Activated CD4-positive, alpha-beta memory T cell treated with anti-CD3 and anti-CD28 coated beads, Interleukin-2, amount 10 ng/mL, durations not matched to agents 7 days and 5 days (primary cell): Measurements from ENCODE around the gene ARHGEF26. TPM values are rescaled to one million over a fixed set of nuclear protein-coding genes. Genes with fewer than 3 reads are reported as not detected.

Source experiments
- CTCF ChIA-PET: fragments of 350-600 bp; sonication (Branson Sonifier 250); formaldehyde crosslinking; loops from one replicate; lab custom pipeline; 2021; ENCODE audit warnings: antibody characterized with exemption, inconsistent platforms; lab: Charles Lee
- POLR2A ChIA-PET: fragments of 350-600 bp; sonication (Branson Sonifier 250); formaldehyde crosslinking; loops from one replicate; lab custom pipeline; 2021; ENCODE audit warnings: antibody characterized with exemption; lab: Charles Lee
- DNase-seq: peaks from one replicate; pipeline ENCODE4 v3.0.0-alpha.2; 2020
- H3K27ac Mint-ChIP-seq: one replicate; pipeline ENCODE4 v1.8.0; 2021; ENCODE audit warnings: mild to moderate bottlenecking, mixed read lengths
- H3K27me3 Mint-ChIP-seq: one replicate; pipeline ENCODE4 v1.8.0; 2021; ENCODE audit warnings: mixed read lengths
- H3K36me3 Mint-ChIP-seq: one replicate; pipeline ENCODE4 v1.8.0; 2021; ENCODE audit warnings: low read depth, mixed read lengths
- H3K4me1 Mint-ChIP-seq: one replicate; pipeline ENCODE4 v1.8.0; 2021; ENCODE audit warnings: mixed read lengths
- H3K4me3 Mint-ChIP-seq: one replicate; pipeline ENCODE4 v1.8.0; 2021; ENCODE audit warnings: mild to moderate bottlenecking, mixed read lengths
- H3K9me3 Mint-ChIP-seq: one replicate; pipeline ENCODE4 v1.8.0; 2021; ENCODE audit warnings: mixed read lengths
- total RNA-seq, 2 experiments: library from RNA; stranded (reverse); gene quantifications; one replicate each; pipeline ENCODE4 v1.2.3, GENCODE V29; 2021

The ARHGEF26 gene
- total RNA-seq, 2 experiments from 2014 or later: 0.13 TPM

DNA sequence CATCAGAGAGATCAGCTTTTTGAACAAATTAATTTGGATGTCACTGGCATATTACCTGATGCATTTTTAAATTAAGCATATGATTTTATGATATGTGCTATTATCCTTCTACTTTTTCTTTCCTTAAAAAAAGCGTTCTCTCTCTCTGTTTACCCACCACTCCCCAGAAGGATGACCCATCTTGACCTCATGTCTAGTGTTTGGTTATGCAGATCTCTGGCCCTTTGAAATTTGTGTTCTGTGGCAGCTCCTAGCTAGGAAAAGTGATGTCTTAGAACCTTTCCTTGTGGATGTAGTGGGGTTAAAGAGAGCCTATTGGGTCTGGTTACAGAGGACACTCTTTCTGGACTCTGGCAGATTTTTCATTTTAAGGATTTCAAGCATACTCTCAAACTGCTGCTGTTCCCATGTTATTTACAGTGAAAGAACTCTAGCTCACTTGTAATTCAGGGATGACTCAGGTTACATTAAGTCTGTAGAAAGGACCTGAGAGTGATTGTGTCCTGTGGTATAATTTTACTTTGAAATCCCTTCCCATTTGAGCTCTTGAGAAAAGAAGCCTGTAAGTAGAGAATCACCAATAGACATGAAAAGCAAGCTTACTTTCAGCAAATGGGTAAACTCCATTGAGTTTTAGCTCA, 23.8 kb downstream of the ARHGEF26 start:
- H3K27me3 Mint-ChIP-seq: peaks cover 13% of the 10 kb centered on the region
- H3K4me1 Mint-ChIP-seq: no peaks in the 10 kb centered on the region
- no peaks in the 10 kb centered on the region for H3K36me3 Mint-ChIP-seq
- DNase-seq: no peak
- H3K9me3 Mint-ChIP-seq: no peaks in the 10 kb centered on the region
- POLR2A ChIA-PET: no interaction called here
- CTCF ChIA-PET: no interaction called here
- H3K4me3 Mint-ChIP-seq: no peak overlapping the region
- H3K27ac Mint-ChIP-seq: no peak overlapping the region

- POLR2A ChIA-PET: no interaction called here
- Mint-ChIP-seq H3K4me1 (no peaks in the 10 kb centered on the region), H3K4me3 (no peak overlapping the region), H3K36me3 (no peaks in the 10 kb centered on the region), H3K27ac (no peak overlapping the region), H3K9me3 (no peaks in the 10 kb centered on the region), H3K27me3 (peaks cover 11% of the 10 kb centered on the region)
- CTCF ChIA-PET: no interaction called here
- DNase-seq: no peak
Measured at GRCh38 chr3:154148541-154148940, 27.4 kb downstream of the ARHGEF26 start.

DNA sequence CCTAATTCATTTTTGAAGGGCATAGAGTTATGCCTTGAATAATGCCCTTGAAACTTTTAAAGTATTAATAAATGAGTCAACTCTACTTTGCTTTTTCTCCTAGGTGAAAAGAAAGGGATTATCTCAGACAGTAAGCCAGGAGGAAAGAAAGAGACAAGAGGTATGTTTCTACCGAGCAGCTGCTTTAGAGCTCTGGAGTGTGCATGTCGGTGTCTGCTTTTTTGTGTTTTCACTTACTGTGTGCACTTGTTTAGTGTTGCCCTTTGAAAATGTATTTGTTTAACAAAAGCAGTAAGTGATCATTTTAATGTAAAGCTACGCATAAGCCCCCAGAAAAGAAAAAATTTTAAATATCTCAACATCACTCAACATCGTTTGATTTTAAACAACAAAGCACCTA, 28.1 kb downstream of the ARHGEF26 start:
- ChIA-PET POLR2A (no interaction called here), CTCF (no interaction called here)
- Mint-ChIP-seq H3K4me3 (no peak overlapping the region), H3K9me3 (no peaks in the 10 kb centered on the region), H3K27ac (no peak overlapping the region), H3K36me3 (no peaks in the 10 kb centered on the region), H3K4me1 (no peaks in the 10 kb centered on the region), H3K27me3 (peaks cover 11% of the 10 kb centered on the region)
- DNase-seq: no peak

GRCh38 chr3:154151969-154152368, 30.8 kb downstream of the ARHGEF26 start:
- ChIA-PET CTCF (no interaction called here), POLR2A (no interaction called here)
- H3K36me3 Mint-ChIP-seq: no peaks in the 10 kb centered on the region
- no peaks in the 10 kb centered on the region for H3K9me3 Mint-ChIP-seq
- H3K27ac Mint-ChIP-seq: no peak overlapping the region
- H3K4me1 Mint-ChIP-seq: no peaks in the 10 kb centered on the region
- DNase-seq: no peak
- H3K27me3 Mint-ChIP-seq: peaks cover 9% of the 10 kb centered on the region
- no peak overlapping the region for H3K4me3 Mint-ChIP-seq

- POLR2A ChIA-PET: no interaction called here
- CTCF ChIA-PET: no interaction called here
- no peak overlapping the region for H3K27ac Mint-ChIP-seq
Measured at GRCh38 chr3:154152741-154153140, 31.6 kb downstream of the ARHGEF26 start.

DNA sequence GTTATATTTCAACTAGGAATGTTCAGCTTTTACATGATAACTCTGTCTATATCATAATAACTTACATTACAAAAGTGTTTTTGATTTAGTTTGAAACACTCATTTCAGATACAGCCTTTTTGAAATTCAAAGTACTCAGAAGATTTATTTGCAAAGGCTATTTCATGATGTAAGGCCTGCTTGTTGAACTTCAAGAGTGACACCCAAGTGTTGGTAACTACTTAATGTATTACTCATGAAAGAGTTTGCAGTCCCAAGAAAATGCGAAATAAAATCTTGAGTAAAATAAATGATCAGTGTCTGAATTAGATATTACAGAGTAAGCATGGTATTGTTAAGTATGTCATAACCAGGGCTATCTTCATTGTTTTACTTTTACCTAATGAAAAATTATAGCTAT, 35.3 kb downstream of the ARHGEF26 start:
- Mint-ChIP-seq H3K27ac (no peak overlapping the region), H3K4me3 (no peak overlapping the region), H3K4me1 (no peaks in the 10 kb centered on the region), H3K9me3 (no peaks in the 10 kb centered on the region), H3K36me3 (no peaks in the 10 kb centered on the region), H3K27me3 (peaks cover 6% of the 10 kb centered on the region)
- ChIA-PET CTCF (no interaction called here), POLR2A (no interaction called here)
- no peak for DNase-seq

More at GRCh38 chr3:154152741-154153140, 31.6 kb downstream of the ARHGEF26 start:
- H3K9me3 Mint-ChIP-seq: no peaks in the 10 kb centered on the region
- no peak overlapping the region for H3K4me3 Mint-ChIP-seq
- no peaks in the 10 kb centered on the region for H3K36me3 Mint-ChIP-seq
- H3K4me1 Mint-ChIP-seq: no peaks in the 10 kb centered on the region
- peaks cover 7% of the 10 kb centered on the region for H3K27me3 Mint-ChIP-seq
- DNase-seq: no peak

DNA sequence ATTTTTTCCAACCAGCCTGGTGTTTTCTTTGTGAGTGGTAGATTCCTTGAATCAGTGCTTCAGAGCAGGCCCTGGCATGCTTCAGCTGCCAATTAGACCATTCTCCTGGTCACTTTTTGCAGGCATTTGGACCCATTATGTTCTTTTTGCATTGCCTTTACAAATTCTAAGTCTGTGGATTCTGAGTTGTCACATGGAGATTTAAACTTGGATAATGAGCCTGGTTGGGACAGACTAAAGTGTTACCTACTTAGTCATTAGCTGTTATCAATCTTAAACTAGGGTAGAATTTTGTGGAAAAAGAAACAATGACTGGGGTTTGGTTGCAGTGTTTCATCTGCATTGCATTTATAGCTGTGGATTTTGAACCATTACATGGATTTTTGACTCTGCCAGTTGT, 40.6 kb downstream of the ARHGEF26 start:
- ChIA-PET CTCF (no interaction called here), POLR2A (no interaction called here)
- Mint-ChIP-seq H3K27ac (no peak overlapping the region), H3K27me3 (peaks cover 4% of the 10 kb centered on the region), H3K36me3 (no peaks in the 10 kb centered on the region), H3K4me3 (no peak overlapping the region), H3K4me1 (no peaks in the 10 kb centered on the region), H3K9me3 (no peaks in the 10 kb centered on the region)
- DNase-seq: no peak

DNA sequence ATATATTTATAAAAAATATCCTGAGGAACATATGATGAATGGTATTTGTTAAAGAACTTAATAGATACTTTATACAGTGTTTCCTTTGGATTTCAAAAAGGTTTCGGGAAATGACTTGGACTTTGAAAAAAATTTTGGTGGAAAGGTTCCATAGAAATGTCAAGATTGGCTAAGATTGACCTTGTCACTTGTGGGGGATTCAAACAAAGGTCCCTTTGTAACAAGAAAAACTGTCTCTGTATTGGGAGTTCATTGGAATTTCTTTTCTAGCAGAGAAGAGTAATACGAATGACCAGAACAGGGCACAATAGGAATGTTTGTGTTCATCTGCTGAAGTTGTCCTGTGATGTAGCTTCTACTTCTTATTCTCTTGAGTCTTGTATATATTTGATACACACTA, 43.2 kb downstream of the ARHGEF26 start:
- POLR2A ChIA-PET: no interaction called here
- CTCF ChIA-PET: no interaction called here
- Mint-ChIP-seq H3K27me3 (peaks cover 3% of the 10 kb centered on the region), H3K27ac (no peak overlapping the region), H3K4me3 (no peak overlapping the region), H3K9me3 (no peaks in the 10 kb centered on the region), H3K4me1 (no peaks in the 10 kb centered on the region), H3K36me3 (no peaks in the 10 kb centered on the region)
- no peak for DNase-seq

GRCh38 chr3:154168998-154169795, 48.0 kb downstream of the ARHGEF26 start:
- Mint-ChIP-seq H3K4me1 (no peaks in the 10 kb centered on the region), H3K4me3 (no peak overlapping the region), H3K9me3 (no peaks in the 10 kb centered on the region), H3K27ac (no peak overlapping the region), H3K36me3 (no peaks in the 10 kb centered on the region), H3K27me3 (peaks cover 8% of the 10 kb centered on the region)
- DNase-seq: no peak
- POLR2A ChIA-PET: no interaction called here
- CTCF ChIA-PET: no interaction called here

- H3K27ac Mint-ChIP-seq: no peak overlapping the region
- H3K9me3 Mint-ChIP-seq: no peaks in the 10 kb centered on the region
- H3K27me3 Mint-ChIP-seq: peaks cover 8% of the 10 kb centered on the region
- H3K4me1 Mint-ChIP-seq: no peaks in the 10 kb centered on the region
- ChIA-PET CTCF (no interaction called here), POLR2A (no interaction called here)
- DNase-seq: no peak
- H3K4me3 Mint-ChIP-seq: no peak overlapping the region
- no peaks in the 10 kb centered on the region for H3K36me3 Mint-ChIP-seq
Measured at GRCh38 chr3:154169796-154170110, 48.6 kb downstream of the ARHGEF26 start.

GRCh38 chr3:154170300-154170699, 49.1 kb downstream of the ARHGEF26 start:
- CTCF ChIA-PET: no interaction called here
- Mint-ChIP-seq H3K4me1 (no peaks in the 10 kb centered on the region), H3K4me3 (no peak overlapping the region), H3K27me3 (peaks cover 8% of the 10 kb centered on the region), H3K9me3 (no peaks in the 10 kb centered on the region), H3K27ac (no peak overlapping the region), H3K36me3 (no peaks in the 10 kb centered on the region)
- no peak for DNase-seq
- POLR2A ChIA-PET: no interaction called here

- no peaks in the 10 kb centered on the region for H3K36me3 Mint-ChIP-seq
- DNase-seq: no peak
- no peaks in the 10 kb centered on the region for H3K9me3 Mint-ChIP-seq
- H3K4me1 Mint-ChIP-seq: no peaks in the 10 kb centered on the region
- H3K27ac Mint-ChIP-seq: no peak overlapping the region
- ChIA-PET CTCF (no interaction called here), POLR2A (no interaction called here)
- H3K27me3 Mint-ChIP-seq: peaks cover 5% of the 10 kb centered on the region
- no peak overlapping the region for H3K4me3 Mint-ChIP-seq
Measured at GRCh38 chr3:154175041-154175440, 53.9 kb downstream of the ARHGEF26 start.

GRCh38 chr3:154176036-154176435, 54.8 kb downstream of the ARHGEF26 start:
- no peaks in the 10 kb centered on the region for H3K4me1 Mint-ChIP-seq
- CTCF ChIA-PET: no interaction called here

GRCh38 chr3:154177406-154177805, 56.2 kb downstream of the ARHGEF26 start:
- Mint-ChIP-seq H3K4me1 (no peaks in the 10 kb centered on the region), H3K36me3 (no peaks in the 10 kb centered on the region), H3K27ac (no peak overlapping the region), H3K4me3 (no peak overlapping the region), H3K9me3 (no peaks in the 10 kb centered on the region), H3K27me3 (peaks cover 7% of the 10 kb centered on the region)
- CTCF ChIA-PET: no interaction called here
- POLR2A ChIA-PET: no interaction called here
- DNase-seq: no peak

More at GRCh38 chr3:154176036-154176435, 54.8 kb downstream of the ARHGEF26 start:
- Mint-ChIP-seq H3K36me3 (no peaks in the 10 kb centered on the region), H3K27ac (no peak overlapping the region), H3K9me3 (no peaks in the 10 kb centered on the region), H3K4me3 (no peak overlapping the region), H3K27me3 (peaks cover 5% of the 10 kb centered on the region)
- no peak for DNase-seq
- POLR2A ChIA-PET: no interaction called here
